Measurements from ENCODE around the gene NFKBIZ.

The NFKBIZ gene
- total RNA-seq: 11.0 to 1,542 (median 95.1) reads per million in 17 experiments

GRCh38 chr3:101848754-101849713 is at the start of gene NFKBIZ:
Gene NFKBIZ (plus strand): TSS chr3:101849514. CDS start chr3:101849629, 115 bp downstream.
- DNase-seq: peak; percentile 95 to 98 (median 97)

GRCh38 chr3:101801174-101801573 is 48.1 kb upstream of the NFKBIZ start:
- no peak for DNase-seq

GRCh38 chr3:101802179-101802578 is 47.1 kb upstream of the NFKBIZ start:
- DNase-seq: no peak

- peak; percentile 81 to 90 (median 84) for DNase-seq
Observed at GRCh38 chr3:101803173-101803782, 46.0 kb upstream of the NFKBIZ start.

GRCh38 chr3:101803939-101804338 is 45.4 kb upstream of the NFKBIZ start:
- DNase-seq: no peak

- DNase-seq: no peak
Observed at GRCh38 chr3:101806491-101806890, 42.8 kb upstream of the NFKBIZ start.

- DNase-seq: no peak
Observed at GRCh38 chr3:101807888-101808287, 41.4 kb upstream of the NFKBIZ start.

- peak; percentile 57 to 81 (median 68) for DNase-seq
Observed at GRCh38 chr3:101809178-101810021, 39.9 kb upstream of the NFKBIZ start.

GRCh38 chr3:101810022-101810418 is 39.3 kb upstream of the NFKBIZ start:
- DNase-seq: peak in 1 of 4 experiments; percentile 12

GRCh38 chr3:101811875-101812274 is 37.4 kb upstream of the NFKBIZ start:
- DNase-seq: no peak

- DNase-seq: no peak
Observed at GRCh38 chr3:101812895-101813294, 36.4 kb upstream of the NFKBIZ start.

- peak; percentile 12 to 72 (median 56) for DNase-seq
Observed at GRCh38 chr3:101813817-101814440, 35.4 kb upstream of the NFKBIZ start.

- DNase-seq: no peak
Observed at GRCh38 chr3:101814835-101815234, 34.5 kb upstream of the NFKBIZ start.

- no peak for DNase-seq
Observed at GRCh38 chr3:101816215-101817149, 32.8 kb upstream of the NFKBIZ start.

GRCh38 chr3:101817992-101818391 is 31.3 kb upstream of the NFKBIZ start:
- no peak for DNase-seq

- peak in 3 of 4 experiments; percentile 13 to 54 (median 53) for DNase-seq
Observed at GRCh38 chr3:101819649-101820206, 29.6 kb upstream of the NFKBIZ start.

- no peak for DNase-seq
Observed at GRCh38 chr3:101821503-101821902, 27.8 kb upstream of the NFKBIZ start.

GRCh38 chr3:101823525-101823924 is 25.8 kb upstream of the NFKBIZ start:
- DNase-seq: no peak

GRCh38 chr3:101824702-101825101 is 24.6 kb upstream of the NFKBIZ start:
- DNase-seq: peak in 1 of 4 experiments; percentile 9

- no peak for DNase-seq
Observed at GRCh38 chr3:101825904-101826445, 23.3 kb upstream of the NFKBIZ start.

All from suppressor macrophage (primary cell).